ENCODE data around the gene NHEJ1.

The NHEJ1 gene

GRCh38 chr2:219165058-219165911 lies 4.7 kb upstream of the NHEJ1 start:
- no peak for DNase-seq

GRCh38 chr2:219163156-219163555 lies 2.5 kb upstream of the NHEJ1 start:
- DNase-seq, result no peak

- no peak for DNase-seq
Observed at GRCh38 chr2:219161097-219161496, 482 bp upstream of the NHEJ1 start.

GRCh38 chr2:219159771-219160185 lies 837 bp downstream of the NHEJ1 start:
- no peak for DNase-seq

GRCh38 chr2:219158586-219158985 lies 2.0 kb downstream of the NHEJ1 start:
- no peak for DNase-seq

GRCh38 chr2:219158025-219158424 lies 2.6 kb downstream of the NHEJ1 start:
- DNase-seq, result no peak

GRCh38 chr2:219157396-219157795 lies 3.2 kb downstream of the NHEJ1 start:
- DNase-seq, result no peak

GRCh38 chr2:219155054-219155644 lies 5.5 kb downstream of the NHEJ1 start:
- peak; percentile 78 for DNase-seq

- no peak for DNase-seq
Observed at GRCh38 chr2:219149667-219150066, 10.9 kb downstream of the NHEJ1 start.

GRCh38 chr2:219142329-219142728 lies 18.3 kb downstream of the NHEJ1 start:
- DNase-seq, result peak; percentile 74

- DNase-seq, result no peak
Observed at GRCh38 chr2:219140722-219141121, 19.9 kb downstream of the NHEJ1 start.

GRCh38 chr2:219133976-219134375 lies 26.6 kb downstream of the NHEJ1 start:
- DNase-seq, result no peak

- DNase-seq, result no peak
Observed at GRCh38 chr2:219131744-219132143, 28.9 kb downstream of the NHEJ1 start.

- DNase-seq, result no peak
Observed at GRCh38 chr2:219131327-219131726, 29.3 kb downstream of the NHEJ1 start.

- no peak for DNase-seq
Observed at GRCh38 chr2:219129589-219129988, 31.0 kb downstream of the NHEJ1 start.

GRCh38 chr2:219128396-219128795 lies 32.2 kb downstream of the NHEJ1 start:
- no peak for DNase-seq

- DNase-seq, result no peak
Observed at GRCh38 chr2:219127037-219127635, 33.5 kb downstream of the NHEJ1 start.

- no peak for DNase-seq
Observed at GRCh38 chr2:219126555-219126954, 34.1 kb downstream of the NHEJ1 start.

GRCh38 chr2:219125886-219126270 lies 34.7 kb downstream of the NHEJ1 start:
- no peak for DNase-seq

GRCh38 chr2:219125225-219125885 lies 35.3 kb downstream of the NHEJ1 start:
- no peak for DNase-seq

GRCh38 chr2:219124381-219125110 lies 36.1 kb downstream of the NHEJ1 start:
- DNase-seq, result no peak

GRCh38 chr2:219123356-219124135 lies 37.1 kb downstream of the NHEJ1 start:
- no peak for DNase-seq

Measured in amniotic stem cell (primary cell).